GM18517 (cell line): ENCODE measurements around the gene GRIN1.

Experiments
- ATAC-seq: cut with Tn5 transposase; IDR thresholded peaks from one replicate; pipeline ENCODE4 v1.9.1; 2021; ENCODE audit warnings: mild to moderate bottlenecking, moderate library complexity; ENCODE audit not compliant: unreplicated experiment

GRIN1 gene

DNA sequence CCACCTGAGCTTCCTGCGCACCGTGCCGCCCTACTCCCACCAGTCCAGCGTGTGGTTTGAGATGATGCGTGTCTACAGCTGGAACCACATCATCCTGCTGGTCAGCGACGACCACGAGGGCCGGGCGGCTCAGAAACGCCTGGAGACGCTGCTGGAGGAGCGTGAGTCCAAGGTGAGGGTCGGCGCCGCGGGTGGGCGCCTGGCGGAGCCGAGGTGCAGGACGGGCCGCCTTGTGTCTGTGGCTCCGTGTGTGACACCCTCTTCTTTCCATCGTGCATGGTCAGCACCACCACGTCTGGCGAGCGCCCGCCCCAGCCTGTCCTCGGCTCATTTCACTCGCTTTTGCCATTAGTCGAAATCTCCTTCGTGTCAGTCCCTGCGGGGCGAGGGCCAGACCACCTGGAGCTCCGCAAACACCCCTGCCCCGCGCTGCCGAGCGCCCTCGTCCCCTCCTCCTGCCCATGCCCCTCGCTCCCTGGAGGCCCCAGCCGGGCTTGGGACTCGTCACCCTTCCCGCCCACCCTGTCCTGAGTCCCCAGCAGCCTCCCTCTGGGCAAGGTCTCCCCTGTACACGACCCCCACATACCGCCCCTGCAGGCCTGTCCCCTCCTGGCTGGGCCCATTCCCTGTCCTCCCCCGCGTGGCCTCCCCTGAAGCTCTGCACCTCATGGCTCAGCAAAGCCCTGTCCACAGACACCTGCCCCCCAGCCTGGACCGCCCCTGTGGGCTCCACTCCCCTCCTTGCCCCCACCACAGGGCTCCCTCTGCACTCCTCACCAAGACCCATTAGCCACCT is 7.0 kb downstream of the GRIN1 start:
- no peak for ATAC-seq

DNA sequence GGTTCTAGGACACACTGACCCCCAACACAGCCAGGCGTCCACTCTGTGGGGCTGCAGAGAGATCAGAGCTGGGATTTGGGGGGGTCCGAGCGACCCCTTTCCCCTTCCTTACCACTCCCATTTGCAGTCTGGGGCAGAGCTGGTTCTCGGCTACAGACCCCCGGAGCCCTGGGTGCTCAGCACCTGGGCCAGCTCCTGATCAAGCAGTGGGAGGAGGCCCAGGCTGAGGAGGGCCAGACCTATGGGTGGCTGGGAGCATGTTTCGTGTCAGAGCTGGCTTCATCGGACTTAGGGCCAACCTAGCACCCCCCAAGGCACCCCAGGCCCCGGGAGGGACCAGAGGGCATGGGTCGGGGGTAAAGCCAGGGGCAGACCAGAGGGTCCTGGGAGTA is 7.6 kb downstream of the GRIN1 start:
- ATAC-seq = no peak

DNA sequence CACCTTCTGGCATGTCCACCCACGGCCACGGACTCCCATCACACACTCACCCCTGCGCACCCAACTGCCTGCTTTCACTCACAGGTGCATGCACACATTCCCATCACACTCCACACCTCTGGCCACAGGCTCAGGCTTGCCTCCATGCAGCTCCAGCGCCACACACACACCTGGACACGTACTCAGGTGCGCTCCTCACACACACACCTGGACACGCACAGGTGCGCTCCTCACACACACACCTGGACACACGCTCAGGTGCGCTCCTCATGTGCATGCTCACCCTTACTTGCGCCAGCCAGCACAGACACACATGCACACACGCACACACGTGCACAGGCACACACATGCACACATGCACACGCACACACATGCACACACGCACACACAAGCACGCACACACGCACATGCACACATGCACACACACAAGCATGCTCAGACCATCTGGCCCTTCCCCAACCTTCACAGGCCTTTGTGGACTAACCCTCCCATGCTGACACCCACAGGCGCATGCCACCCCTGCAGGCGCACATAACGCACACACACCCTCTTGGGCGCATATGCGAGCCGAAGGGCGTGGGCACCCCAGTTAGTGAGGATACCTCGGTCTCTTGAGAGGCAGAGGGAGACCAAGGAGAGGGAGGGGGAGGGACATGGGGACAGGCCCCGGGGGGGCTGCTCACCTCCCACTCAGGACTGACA is 8.3 kb downstream of the GRIN1 start:
- ATAC-seq = no peak

DNA sequence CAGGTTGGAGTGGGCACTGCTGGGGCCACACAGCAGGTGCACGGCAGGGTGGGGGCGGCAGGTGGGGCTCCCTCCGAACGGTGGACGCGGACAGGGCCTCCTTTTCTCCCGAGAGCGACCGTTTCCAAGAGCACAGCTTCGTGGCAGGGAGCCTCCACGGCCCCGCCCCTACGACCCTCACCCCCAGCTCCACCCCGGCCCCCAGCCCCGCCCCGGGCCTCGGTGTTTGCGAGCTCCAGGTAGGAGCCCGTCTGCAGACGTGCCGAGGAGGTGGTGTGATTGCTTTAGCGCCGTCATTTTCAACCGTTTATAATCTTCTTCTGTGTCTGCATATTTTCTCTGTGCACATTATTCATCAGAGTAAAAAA is 8.8 kb downstream of the GRIN1 start:
- ATAC-seq = no peak

DNA sequence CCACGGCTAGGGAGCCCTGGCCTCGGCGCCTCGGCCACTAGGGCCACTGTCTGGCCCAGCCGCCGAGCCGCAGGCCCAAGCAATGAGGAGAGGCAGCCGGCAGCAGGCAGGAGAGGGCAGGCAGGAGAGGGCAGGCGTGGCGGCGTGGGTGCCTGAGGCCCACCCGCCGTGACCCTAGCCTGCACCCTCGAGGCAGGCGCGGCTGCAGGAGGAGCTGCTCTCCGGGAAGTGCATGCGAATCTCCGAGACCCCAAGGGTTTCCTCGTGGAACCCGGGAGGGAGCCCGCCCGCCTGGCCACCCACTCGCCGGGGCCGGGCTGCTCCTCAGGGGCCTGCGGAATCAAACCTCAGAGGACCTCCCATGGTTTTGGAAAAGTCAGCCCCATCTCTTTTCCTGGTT is 9.3 kb downstream of the GRIN1 start:
- ATAC-seq = no peak

DNA sequence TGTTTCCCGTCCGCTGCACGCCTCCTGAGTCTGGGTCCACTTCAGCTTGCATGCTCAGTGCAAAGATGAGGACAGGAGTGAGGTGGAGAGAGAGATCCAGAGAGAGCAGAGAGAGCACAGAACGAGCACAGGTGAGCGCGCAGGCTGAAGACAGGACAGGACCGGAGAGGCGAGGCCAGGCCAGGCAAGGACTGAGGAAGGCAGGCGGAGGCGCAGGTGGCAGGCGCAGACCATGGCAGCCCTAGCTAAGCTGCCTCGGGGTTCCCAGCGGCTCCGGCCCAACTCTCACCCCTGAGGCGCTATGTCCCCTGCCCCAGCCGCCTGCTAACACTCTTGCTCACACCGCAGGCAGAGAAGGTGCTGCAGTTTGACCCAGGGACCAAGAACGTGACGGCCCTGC is 9.7 kb downstream of the GRIN1 start:
- no peak for ATAC-seq

DNA sequence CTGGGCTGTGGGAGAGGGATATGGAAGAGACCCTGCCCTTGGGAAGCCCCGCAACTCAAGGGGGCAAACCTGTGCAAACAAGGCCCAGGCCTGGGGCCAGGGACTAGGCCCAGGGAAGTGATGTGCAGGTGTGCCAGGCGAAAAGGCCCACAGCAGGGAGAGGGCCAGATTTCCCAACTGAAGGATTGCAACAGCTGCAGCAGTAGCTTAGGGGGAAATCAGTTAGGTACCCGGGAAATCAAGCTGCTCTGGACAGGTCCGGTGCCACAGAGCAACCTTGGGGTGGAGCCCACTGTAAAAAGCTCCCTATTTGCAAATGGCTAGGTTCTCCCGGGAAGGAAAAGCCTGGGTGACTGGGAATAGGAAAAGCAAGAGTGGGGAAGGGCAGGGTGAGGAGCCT is 10.4 kb downstream of the GRIN1 start:
- no peak for ATAC-seq

DNA sequence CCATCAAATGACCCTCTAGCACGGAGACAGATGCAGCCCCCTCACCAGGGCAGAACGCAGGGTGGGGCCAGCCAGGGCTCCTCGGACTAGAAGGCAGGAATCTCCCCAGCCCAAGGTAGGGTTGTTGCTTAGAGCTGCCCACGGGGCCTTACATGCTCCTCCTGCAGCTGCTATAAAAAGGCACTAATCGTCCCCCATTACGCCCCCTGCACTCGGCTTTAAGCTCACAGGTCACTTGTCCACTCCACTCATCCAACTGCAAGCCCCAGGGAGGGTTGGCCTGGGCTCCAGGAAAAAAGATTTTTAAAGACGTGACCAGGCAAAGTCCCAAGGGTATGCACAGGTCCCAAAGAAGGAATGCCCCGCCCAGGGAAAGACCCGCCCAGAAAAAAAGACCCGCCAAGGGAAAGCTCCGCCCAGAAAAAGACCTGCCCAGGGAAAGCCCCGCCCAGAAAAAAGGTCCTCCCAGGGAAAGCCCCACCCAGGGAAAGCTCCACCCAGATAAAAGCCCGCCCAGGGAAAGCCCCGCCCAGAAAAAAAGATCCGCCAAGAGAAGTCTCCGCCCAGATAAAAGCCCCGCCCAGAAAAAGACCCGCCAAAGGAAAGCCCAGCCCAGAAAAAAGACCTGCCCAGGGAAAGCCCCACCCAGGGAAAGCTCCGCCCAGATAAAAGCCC is 11.1 kb downstream of the GRIN1 start:
- ATAC-seq = no peak

DNA sequence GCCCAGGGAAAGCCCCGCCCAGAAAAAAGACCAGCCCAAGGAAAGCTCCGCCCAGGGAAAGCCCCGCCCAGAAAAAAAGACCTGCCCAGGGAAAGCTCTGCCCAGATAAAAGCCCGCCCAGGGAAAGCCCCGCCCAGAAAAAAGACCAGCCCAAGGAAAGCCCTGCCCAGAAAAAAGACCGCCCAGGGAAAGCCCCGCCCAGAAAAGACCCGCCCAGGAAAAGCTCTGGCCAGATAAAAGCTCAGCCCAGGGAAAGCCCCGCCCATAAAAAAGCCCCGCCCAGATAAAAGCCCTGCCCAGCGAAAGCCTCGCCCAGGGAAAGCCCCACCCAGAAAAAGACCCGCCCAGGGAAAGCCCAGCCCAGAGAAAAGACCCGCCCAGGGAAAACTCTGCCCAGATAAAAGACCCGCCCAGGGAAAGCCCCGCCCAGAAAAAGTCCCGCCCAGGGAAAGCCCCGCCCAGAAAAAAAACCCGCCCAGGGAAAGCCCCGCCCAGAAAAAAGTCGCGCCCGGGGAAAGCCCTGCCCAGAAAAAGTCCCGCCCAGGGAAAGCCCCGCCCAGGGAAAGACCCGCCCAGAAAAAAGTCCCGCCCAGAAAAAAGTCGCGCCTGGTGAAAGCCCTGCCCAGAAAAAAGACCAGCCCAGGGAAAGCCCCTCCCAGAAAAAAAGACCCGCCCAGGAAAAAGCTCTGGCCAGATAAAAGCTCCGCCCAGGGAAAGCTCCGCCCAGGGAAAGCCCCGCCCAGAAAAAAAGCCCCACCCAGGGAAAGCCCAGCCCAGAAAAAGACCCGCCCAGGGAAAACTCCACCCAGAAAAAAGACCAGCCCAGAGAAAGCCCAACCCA is 11.9 kb downstream of the GRIN1 start:
- no peak for ATAC-seq

DNA sequence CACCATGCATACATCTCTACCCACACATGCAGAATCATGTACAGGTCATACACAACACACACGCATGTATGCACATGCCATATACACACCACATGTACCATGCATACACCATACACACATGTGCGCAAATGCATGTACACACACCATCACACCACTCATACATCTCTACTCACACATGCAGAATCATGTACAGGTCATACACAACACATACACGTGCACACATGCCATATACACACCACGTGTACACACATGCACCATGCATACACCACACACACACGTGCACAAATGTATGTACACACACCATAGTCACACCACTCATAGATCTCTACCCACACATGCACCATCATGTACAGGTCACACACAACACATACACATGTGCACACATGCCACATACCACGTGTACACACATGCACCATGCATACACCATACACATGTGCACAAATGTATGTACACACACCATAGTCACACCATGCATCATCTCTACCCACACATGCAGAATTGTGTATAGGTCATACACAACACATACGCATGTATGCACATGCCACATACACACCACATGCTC is 14.0 kb downstream of the GRIN1 start:
- no peak for ATAC-seq

DNA sequence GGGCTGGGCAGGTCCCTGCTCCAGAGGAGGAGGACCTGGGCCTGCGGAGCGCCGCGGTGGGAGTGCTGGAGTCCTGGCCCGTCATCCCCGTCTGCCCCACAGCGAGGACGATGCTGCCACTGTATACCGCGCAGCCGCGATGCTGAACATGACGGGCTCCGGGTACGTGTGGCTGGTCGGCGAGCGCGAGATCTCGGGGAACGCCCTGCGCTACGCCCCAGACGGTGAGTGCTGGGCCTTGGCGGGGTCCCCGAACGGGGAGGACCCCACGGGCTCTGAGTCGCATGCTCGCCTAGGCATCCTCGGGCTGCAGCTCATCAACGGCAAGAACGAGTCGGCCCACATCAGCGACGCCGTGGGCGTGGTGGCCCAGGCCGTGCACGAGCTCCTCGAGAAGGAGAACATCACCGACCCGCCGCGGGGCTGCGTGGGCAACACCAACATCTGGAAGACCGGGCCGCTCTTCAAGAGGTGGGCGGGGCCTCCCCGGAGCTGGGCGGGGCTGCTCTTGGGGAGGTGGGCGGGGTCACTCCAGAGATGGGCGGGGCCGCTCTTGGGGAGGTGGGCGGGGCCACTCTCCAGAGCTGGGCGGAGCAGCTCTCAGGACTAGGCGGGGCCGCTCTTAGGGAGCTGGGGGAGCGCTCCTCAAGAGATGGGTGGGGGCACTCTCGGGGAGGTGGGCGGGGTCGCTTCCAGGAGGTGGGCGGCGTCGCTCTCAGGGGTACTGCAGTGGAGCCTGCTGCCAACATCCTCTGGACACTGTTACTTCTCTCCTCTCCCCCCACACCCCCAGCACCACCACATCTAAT is 17.8 kb downstream of the GRIN1 start:
- ATAC-seq = no peak

DNA sequence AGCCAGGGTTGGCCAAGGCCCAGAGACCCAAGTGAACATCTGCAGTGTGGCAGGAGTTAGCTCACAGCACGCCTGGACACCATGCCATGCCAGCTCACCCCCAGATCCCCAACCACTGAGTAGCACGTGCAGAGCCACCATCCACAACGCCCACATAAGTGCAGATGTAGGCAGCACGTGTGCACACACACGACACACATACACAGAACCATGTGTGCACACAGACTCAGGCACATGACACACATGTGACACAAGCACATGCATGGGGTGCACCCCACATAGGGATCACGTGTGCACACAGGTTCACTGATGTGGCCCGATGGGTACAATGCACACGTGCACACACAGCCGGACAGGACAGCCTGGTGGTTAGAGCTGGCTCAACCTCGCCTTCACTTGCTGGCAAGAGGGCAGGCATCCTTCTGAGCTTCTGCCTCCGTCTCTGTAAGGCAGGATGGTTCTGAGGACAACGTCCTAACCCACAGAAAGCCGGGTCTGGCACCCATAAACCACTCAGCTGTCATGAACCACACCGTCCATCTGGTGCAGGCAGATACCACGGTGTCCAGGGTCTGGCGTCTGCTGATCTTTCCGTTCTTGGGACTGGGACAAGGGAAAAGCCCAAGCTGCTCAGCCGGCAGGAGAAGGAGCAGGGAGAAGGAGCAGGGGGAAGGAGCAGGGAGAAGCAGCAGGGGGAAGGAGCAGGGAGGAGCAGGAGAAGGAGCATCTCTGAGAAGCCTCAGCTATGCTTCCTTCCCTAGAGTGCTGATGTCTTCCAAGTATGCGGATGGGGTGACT is 18.9 kb downstream of the GRIN1 start:
- no peak for ATAC-seq

DNA sequence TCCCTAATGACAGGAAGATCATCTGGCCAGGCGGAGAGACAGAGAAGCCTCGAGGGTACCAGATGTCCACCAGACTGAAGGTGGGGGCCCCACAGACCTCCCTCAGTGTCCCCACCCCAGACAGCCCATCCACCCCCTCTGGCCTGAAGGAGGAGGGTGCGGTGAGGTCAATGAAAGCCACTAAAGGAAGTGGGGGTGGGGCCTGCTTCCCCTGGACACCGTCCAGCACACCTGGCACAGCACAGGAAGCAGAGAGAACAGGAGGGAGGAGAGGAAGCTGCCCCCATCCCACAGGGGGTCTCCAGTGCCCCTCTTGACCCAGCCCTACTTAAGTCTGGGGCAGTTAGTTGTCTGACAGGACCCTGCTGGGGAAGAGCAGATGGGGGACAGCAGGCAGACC is 19.7 kb downstream of the GRIN1 start:
- no peak for ATAC-seq

DNA sequence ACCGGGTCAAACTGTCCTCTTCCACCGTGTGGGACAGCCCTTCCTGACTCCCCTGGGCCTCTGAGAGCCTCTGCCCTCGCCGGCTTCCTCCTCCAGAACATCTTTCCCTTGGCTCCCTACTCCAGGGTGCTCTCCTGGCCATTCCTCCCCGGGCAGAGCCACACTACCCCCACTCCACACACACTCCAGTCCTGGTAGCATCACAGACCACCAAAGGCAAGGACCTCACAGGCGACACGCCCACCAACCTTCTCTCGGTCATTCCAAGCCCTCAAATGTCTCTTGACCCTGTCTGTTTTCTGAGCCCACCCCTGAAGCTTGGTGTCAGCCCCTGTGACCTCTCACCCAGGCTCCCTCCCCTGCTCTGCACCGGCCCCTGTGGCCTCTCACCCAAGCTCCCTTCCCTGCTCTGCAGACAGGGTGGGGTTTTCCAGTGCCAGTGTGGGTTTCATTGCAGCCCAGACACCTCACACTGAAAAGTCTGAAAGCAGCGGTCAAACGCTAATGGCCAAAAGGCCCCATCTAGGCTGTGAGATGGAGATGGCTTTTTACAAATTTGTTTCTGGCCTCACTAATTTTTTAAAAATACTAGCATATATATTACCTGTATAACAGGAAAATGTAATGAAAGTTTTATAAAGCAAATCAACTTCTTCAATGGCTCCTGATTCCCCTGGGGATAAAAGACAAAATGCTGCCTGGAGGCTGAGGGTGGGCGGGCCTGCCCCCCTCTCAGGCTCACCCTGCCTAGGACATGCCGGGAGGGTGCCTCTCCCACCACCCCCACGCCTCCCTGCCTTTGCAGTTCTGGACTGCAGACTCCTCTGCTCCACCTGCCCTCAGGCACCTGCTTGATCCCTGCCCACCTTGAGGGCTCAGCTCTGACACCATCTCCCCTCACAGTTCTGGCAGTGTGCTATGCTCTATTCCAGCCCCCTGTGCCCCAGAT is 20.4 kb downstream of the GRIN1 start:
- no peak for ATAC-seq

DNA sequence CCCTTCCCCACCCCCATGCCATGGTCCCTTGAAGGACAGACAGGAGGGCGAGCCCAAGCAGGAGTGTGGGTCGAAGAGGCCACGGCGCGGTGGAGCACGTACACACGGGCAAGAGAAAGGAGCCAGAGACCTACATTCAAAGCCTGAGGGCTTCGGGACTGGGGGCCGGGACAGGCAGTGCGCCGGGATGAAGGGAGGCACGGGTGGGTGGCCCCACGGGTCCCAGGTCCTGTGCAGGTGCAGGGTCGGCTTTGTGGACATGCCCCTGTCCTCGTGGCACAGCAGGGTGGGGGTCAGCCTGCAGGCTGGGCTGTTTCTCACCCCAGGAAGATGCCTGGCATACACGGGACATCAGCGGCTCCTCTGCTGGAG is 21.1 kb downstream of the GRIN1 start:
- no peak for ATAC-seq

DNA sequence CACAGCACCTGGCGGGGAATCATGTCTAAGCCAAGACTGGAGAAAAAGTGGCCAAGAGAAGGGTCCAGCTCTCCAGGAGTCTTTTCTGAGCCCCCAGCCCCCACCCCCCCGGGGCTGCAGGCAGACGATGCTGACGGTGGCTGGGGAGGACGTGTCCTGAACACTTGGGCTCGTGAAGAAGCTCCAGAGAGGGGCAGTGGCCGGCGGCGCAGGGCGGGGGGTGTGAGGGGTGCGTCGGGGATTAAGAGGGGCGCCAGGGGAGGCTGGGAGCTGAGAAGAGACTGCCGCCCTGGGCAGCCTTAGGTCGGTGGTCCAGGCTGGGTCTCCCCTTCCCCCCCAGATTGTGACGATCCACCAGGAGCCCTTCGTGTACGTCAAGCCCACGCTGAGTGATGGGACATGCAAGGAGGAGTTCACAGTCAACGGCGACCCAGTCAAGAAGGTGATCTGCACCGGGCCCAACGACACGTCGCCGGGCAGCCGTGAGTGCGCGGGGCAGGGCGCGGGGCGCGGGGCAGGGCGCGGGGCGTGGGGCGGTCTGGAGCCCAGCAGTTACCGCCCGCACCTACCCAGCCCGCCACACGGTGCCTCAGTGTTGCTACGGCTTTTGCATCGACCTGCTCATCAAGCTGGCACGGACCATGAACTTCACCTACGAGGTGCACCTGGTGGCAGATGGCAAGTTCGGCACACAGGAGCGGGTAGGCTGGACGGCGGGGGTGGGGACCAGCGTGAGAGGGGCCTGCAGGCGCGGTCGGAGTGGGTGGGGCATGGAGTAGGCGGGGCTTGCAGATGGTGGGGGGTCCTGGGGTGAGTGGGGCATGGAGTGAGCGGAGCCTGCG is 22.0 kb downstream of the GRIN1 start:
- no peak for ATAC-seq
